GM12872 (cell line): ENCODE data around the gene CARMIL1.

ENCODE experiments used
- TF ChIP-seq, protein P1 (sequence below): IDR thresholded peaks from 3 replicates; pipeline ENCODE4 v1.5.1; 2011; ENCODE audit warnings: low read depth, mild to moderate bottlenecking, low read length, moderate library complexity; ENCODE audit not compliant: insufficient read depth

The CARMIL1 gene

DNA sequence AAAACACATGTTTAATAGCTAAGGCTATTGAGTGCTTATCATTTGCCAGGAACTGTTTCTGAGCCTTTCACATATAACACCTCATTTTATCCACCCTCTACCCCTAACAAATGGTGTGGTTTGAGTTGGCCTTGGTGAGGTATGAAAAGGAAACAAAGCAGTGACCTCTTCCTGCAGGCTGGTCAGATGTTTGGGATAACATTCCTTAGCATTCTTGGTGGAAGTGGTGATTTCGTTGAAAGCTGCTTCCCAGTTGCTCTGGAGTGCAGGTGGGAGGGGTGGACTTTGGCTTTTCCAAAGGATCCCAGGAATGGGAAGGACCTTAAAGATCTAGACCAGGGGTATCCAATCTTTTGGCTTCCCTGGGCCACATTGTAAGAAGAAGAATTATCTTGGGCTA is 41.3 kb downstream of the CARMIL1 start:
- TF ChIP-seq, protein P1, sequence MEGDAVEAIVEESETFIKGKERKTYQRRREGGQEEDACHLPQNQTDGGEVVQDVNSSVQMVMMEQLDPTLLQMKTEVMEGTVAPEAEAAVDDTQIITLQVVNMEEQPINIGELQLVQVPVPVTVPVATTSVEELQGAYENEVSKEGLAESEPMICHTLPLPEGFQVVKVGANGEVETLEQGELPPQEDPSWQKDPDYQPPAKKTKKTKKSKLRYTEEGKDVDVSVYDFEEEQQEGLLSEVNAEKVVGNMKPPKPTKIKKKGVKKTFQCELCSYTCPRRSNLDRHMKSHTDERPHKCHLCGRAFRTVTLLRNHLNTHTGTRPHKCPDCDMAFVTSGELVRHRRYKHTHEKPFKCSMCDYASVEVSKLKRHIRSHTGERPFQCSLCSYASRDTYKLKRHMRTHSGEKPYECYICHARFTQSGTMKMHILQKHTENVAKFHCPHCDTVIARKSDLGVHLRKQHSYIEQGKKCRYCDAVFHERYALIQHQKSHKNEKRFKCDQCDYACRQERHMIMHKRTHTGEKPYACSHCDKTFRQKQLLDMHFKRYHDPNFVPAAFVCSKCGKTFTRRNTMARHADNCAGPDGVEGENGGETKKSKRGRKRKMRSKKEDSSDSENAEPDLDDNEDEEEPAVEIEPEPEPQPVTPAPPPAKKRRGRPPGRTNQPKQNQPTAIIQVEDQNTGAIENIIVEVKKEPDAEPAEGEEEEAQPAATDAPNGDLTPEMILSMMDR, result no peak

DNA sequence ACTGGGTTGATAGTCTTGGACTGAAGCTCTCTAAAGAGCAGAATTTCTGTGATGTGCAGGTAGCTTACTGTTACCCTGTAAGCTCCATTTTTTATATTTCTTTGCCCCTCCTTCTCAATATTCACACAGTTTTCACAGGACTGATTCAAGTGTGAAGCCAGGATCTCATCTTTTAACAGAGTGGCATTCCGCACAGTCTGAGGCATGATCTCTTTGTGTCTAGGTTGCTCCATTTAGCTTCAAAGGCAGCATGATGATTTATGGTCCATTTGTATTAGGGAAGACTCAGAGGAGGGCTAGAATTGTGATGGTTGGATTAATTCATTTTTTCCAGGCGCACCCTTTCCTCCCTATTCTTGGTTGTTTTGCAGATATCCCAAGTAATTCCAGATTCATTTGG is 43.5 kb downstream of the CARMIL1 start:
- TF ChIP-seq, protein P1, result no peak

DNA sequence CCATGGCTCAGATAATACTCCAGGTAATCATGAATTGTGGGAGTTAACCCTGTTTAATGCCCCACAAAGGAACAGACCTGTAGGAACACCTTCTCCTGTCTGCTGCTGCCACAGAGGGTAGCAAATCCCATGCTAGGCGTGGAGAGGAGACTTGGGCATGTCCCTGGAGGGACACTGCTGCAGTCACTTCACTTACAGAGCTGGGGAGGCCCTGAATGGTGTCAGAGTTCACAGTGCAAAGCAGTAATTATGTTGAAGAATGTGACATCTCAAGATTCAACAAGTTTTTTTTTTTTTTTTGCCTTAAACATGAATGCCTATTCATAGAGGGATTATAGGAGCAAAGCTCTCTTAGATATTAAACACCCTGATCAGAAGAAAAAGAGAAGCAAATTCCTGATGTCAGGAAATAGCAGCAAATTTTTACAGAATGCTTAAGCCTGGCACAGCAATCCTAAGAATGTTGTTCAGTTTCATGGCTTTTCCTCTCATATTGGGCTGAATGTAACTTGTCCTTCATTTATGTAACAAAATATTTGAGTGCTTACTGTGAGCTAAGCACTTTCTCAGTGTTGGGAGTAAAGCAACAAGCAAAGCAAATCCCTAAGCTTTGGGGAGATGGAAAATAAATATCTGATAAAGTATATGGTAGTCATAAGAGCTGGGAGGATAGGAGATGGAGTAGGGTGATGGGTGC is 45.0 kb downstream of the CARMIL1 start:
- TF ChIP-seq, protein P1, result no peak

DNA sequence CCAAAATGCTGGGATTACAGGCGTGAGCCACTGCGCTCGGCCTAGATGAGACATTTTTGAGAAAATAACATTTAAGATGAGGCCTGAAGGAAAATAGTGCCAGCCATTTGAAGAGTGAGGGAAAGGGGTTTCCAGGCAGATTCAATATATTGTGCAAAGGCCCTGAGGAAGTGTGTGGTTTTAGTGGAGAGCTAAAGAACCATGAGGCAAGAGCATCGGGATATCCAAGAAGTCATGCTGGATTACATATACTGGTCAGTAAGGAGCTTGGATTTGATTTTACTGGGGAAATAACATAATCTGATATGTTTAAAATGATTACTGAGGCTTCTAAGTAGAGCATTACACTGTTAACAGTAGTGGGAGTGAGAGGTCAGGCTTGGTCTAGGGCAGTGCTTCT is 47.0 kb downstream of the CARMIL1 start:
- TF ChIP-seq, protein P1, result no peak

DNA sequence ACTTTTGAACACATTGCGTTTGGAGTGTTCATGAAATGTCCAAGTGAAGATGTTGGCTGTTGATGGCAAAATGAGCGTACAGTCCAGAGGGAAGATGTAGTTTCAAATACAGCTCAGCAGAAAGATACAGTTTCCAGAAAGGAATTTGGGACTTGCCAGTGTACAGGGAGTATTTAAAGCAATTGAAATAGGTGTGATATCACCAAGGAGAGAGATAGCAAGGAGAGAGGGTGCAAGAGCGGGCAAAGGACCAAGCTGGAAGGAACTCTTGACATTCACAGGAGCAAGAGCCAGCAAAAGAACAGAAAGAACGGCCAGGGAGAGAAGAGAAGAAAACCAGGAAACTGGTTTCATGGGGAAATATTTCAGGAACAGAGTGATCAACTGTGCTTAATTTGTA is 47.8 kb downstream of the CARMIL1 start:
- TF ChIP-seq, protein P1, result no peak

DNA sequence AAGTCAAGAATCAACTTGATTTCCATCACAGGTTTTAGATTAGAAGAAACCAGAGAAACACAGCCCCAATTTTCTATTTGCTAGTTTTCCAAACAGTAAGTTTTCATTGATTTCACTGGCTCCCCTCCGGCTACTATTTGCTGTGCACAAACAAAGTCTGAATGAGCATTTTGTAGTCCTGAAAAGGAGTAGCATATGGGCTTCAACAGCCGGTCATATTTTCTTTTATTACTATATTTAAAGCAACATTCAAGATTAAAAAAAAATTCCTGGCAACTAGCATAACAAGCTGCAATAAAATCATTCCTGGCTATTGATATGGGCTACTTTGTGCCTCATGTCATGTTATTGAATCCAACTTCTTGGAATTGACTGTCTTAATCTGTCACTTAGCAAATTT is 48.3 kb downstream of the CARMIL1 start:
- TF ChIP-seq, protein P1, result no peak

DNA sequence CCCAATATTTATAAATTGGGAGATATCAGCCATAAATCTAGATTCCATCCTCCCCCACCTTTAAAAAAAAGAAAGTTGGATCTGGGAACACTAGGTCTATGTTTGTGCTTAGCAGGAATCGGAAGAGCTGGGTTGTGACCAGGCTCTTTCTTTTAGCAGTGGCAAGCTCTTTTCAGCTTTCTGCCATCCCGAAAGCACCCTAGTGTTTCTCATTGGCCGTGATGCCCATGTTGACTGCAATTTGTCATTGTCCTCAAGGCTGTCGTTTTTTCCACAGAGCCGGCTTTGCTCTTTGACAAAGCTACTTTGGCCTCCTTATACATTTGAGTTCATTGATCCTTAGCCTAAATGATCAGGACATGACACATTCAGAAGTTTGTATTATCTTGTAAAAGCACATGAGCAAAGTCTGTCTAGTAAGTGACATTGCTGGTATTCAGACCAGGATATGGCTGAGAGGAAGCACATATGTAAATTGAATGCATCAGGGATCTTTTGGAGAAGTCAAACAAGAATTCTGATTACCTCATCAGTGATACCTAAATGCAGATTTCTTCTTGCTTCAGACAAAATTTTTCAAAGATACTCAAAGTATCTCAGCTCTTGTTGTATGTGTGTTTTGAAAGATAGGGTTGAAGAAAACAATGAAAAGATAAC is 50.1 kb downstream of the CARMIL1 start:
- TF ChIP-seq, protein P1, result no peak
